HT-29 (cell line): Measurements from ENCODE around the gene SPAG8. TPM values are rescaled to one million over a fixed set of nuclear protein-coding genes. Genes with fewer than 3 reads are reported as not detected.

Source experiments
- DNase-seq: peaks from one replicate; pipeline ENCODE4 v3.0.0-alpha.2; 2015; ENCODE audit warnings: low spot score
- total RNA-seq: library from RNA; depleted of rRNA; stranded (reverse); fragments of >200 nt; shearing (Covaris generic); gene quantifications from 2 replicates; pipeline ENCODE4 v1.2.3, GENCODE V29; 2014

Gene SPAG8
- total RNA-seq, 1 experiment from 2014 or later = 1.9 TPM

GRCh38 chr9:35840881-35841644 is 29.0 kb upstream of the SPAG8 start:
- no peak for DNase-seq

GRCh38 chr9:35839926-35840325 is 27.9 kb upstream of the SPAG8 start:
- DNase-seq = no peak

GRCh38 chr9:35836595-35836994 is 24.5 kb upstream of the SPAG8 start:
- no peak for DNase-seq

- no peak for DNase-seq
These were observed 23.7 kb upstream of the SPAG8 start for GRCh38 chr9:35835766-35836165.

GRCh38 chr9:35835216-35835632 is 23.2 kb upstream of the SPAG8 start:
- peak; percentile 15 for DNase-seq

GRCh38 chr9:35834260-35835215 is 22.5 kb upstream of the SPAG8 start:
- DNase-seq = no peak

GRCh38 chr9:35832814-35833213 is 20.8 kb upstream of the SPAG8 start:
- DNase-seq = peak; percentile 56

GRCh38 chr9:35831040-35831439 is 19.0 kb upstream of the SPAG8 start:
- no peak for DNase-seq

- DNase-seq = no peak
These were observed 17.7 kb upstream of the SPAG8 start for GRCh38 chr9:35829764-35830096.

GRCh38 chr9:35829084-35829763 is 17.2 kb upstream of the SPAG8 start, which contains the start of gene TMEM8B:
TMEM8B (plus strand) TSS chr9:35829228; CDS start chr9:35829448, 220 bp downstream.
- DNase-seq = peak; percentile 90

- DNase-seq = peak; percentile 8
These were observed 16.6 kb upstream of the SPAG8 start, which contains the start of gene FAM221B for GRCh38 chr9:35828716-35829083. FAM221B (minus strand) TSS chr9:35828732; CDS start chr9:35826161, 2,571 bp downstream.

- no peak for DNase-seq
These were observed 15.4 kb upstream of the SPAG8 start for GRCh38 chr9:35827486-35827885.

- peak; percentile 84 for DNase-seq
These were observed 14.1 kb upstream of the SPAG8 start for GRCh38 chr9:35826071-35826701.

GRCh38 chr9:35822926-35823325 is 10.9 kb upstream of the SPAG8 start:
- DNase-seq = no peak

GRCh38 chr9:35820076-35820475 is 8.0 kb upstream of the SPAG8 start:
- no peak for DNase-seq

- DNase-seq = no peak
These were observed 6.3 kb upstream of the SPAG8 start for GRCh38 chr9:35818341-35818740.

GRCh38 chr9:35816708-35817107 is 4.6 kb upstream of the SPAG8 start:
- no peak for DNase-seq

- peak; percentile 98 for DNase-seq
These were observed 2.9 kb upstream of the SPAG8 start, which contains the start of gene HINT2 for GRCh38 chr9:35814841-35815543. HINT2 (minus strand) TSS chr9:35815042; CDS start chr9:35814979, 63 bp downstream.

GRCh38 chr9:35814106-35814840 is 2.2 kb upstream of the SPAG8 start:
- DNase-seq = peak; percentile 78
